ENCODE measurements around the gene SRPK1. TPM values are rescaled to one million over a fixed set of nuclear protein-coding genes. Genes with fewer than 3 reads are reported as not detected.
A peak's percentile ranks its signal among the peaks of the same experiment; 100 is the strongest.

SRPK1 gene
- total and polyA plus RNA-seq, 2 of the 13 experiments (the other 11 are each of a cell fraction or from before 2014, with no cell fraction given), result 56.4 to 142 TPM

GRCh38 chr6:35920793-35921732, at the start of gene SRPK1 (continued):
- TF ChIP-seq ZNF713 (CRISPR knock-in tag; IDR thresholded peaks at IDR 0.05) (0 out of 2 replicates have a peak, but pooled peaks have one; percentile 86), ZNF761 (CRISPR knock-in tag; conservative IDR thresholded peaks at IDR 0.05) (peak; percentile 97), SIN3A (IDR thresholded peaks at IDR 0.05; ENCODE audit: borderline replicate concordance, low read depth, low read length) (peak; percentile 76; the same call in 1 of the 2 replicates), ZNF383 (CRISPR knock-in tag; IDR thresholded peaks at IDR 0.05; ENCODE audit: borderline replicate concordance) (no peak), STAT5B (CRISPR knock-in tag; IDR thresholded peaks at IDR 0.05) (peak; percentile 30; the same call in 1 of the 2 replicates), STAG1 (CRISPR knock-in tag; IDR thresholded peaks at IDR 0.05) (peak; percentile 23; the same call in 1 of the 2 replicates), ZNF839 (CRISPR knock-in tag; IDR thresholded peaks at IDR 0.05; ENCODE audit: borderline replicate concordance) (no peak), ZNF407 (CRISPR knock-in tag; IDR thresholded peaks at IDR 0.05; ENCODE audit: not compliant biosample characterization) (peak; percentile 57), ZNF496 (CRISPR knock-in tag; IDR thresholded peaks at IDR 0.05; ENCODE audit: insufficient replicate concordance) (no peak), GATA4 (IDR thresholded peaks at IDR 0.05; ENCODE audit: borderline replicate concordance, low read depth) (peak; percentile 69; the same call in 1 of the 2 replicates), ZNF672 (CRISPR knock-in tag; IDR thresholded peaks at IDR 0.05) (no peak), MXD1 (CRISPR knock-in tag; IDR thresholded peaks at IDR 0.05) (peak; percentile 97), ZNF629 (CRISPR knock-in tag; conservative IDR thresholded peaks at IDR 0.05) (peak; percentile 99), ZFAT (CRISPR knock-in tag; conservative IDR thresholded peaks at IDR 0.05) (0 out of 2 replicates have a peak, but pooled peaks have one; percentile 60), ZNF101 (CRISPR knock-in tag; IDR thresholded peaks at IDR 0.05; ENCODE audit: borderline replicate concordance, low read depth) (no peak; the same call in 1 of the 2 replicates), BORCS8-MEF2B (CRISPR knock-in tag; IDR thresholded peaks at IDR 0.05) (peak; percentile 98), FOXO1 (CRISPR knock-in tag; IDR thresholded peaks at IDR 0.05) (peak; percentile 55; the same call in 1 of the 2 replicates), ZNF143 (CRISPR knock-in tag; IDR thresholded peaks at IDR 0.05) (peak; percentile 55; the same call in 1 of the 2 replicates), ZNF160 (CRISPR knock-in tag; IDR thresholded peaks at IDR 0.05) (peak; percentile 78), PHF21A (CRISPR knock-in tag; IDR thresholded peaks at IDR 0.05) (peak; percentile 22; the same call in 1 of the 2 replicates), AGO2 (optimal IDR thresholded peaks at IDR 0.05; ENCODE audit: low read depth, low read length) (no peak)

Data from HepG2 (cell line).